Right renal cortex interstitium (tissue), 3 donors: ENCODE results near the gene CELA2A. TPM values are rescaled to one million over a fixed set of nuclear protein-coding genes. Genes with fewer than 3 reads are reported as not detected.
"Not testable (repeated sequence)": the region's sequence is repeated elsewhere in the genome, so short reads cannot be mapped to it uniquely, and the experiment has no call there.

Experiments used
- DNase-seq, 3 donors: peaks; one replicate each; pipeline ENCODE4 v3.0.0-alpha.2; 2013; ENCODE audit warnings: low read depth in 3 of 3, low spot score in 2 of 3
- polyA plus RNA-seq, 3 donors: library from polyadenylated mRNA; unstranded; fragments of 120-200 nt; gene quantifications; one replicate each; pipeline ENCODE4 v1.2.1, GENCODE V29; 2013; ENCODE audit not compliant: insufficient read length in 3 of 3

The CELA2A gene
- polyA plus RNA-seq, 3 donors = 0.31 to 0.35 TPM; not detected in 1

- DNase-seq = not testable (repeated sequence)
These were observed 7.4 kb downstream of the CELA2A start for GRCh38 chr1:15463926-15464322.

- DNase-seq = no peak
These were observed 9.1 kb downstream of the CELA2A start for GRCh38 chr1:15465674-15466073.

GRCh38 chr1:15466955-15467625 is 10.6 kb downstream of the CELA2A start:
- not testable (repeated sequence) for DNase-seq

- no peak for DNase-seq
These were observed 11.6 kb downstream of the CELA2A start for GRCh38 chr1:15468145-15468544.

GRCh38 chr1:15469361-15469760 is 12.8 kb downstream of the CELA2A start:
- no peak for DNase-seq

- DNase-seq = not testable (repeated sequence)
These were observed 13.4 kb downstream of the CELA2A start for GRCh38 chr1:15469821-15470448.

- not testable (repeated sequence) for DNase-seq
These were observed 14.5 kb downstream of the CELA2A start for GRCh38 chr1:15471067-15471466.

GRCh38 chr1:15471723-15472122 is 15.2 kb downstream of the CELA2A start:
- not testable (repeated sequence) for DNase-seq

- no peak for DNase-seq
These were observed 16.1 kb downstream of the CELA2A start for GRCh38 chr1:15472587-15472986.

GRCh38 chr1:15475752-15476314 is 19.3 kb downstream of the CELA2A start, which contains the start of gene CELA2B:
Gene CELA2B, plus strand, starts transcription at chr1:15476104. Its CDS starts 22 bp downstream, at chr1:15476126.
- no peak for DNase-seq

- no peak for DNase-seq
These were observed 20.4 kb downstream of the CELA2A start for GRCh38 chr1:15476927-15477326.

GRCh38 chr1:15477646-15478212 is 21.2 kb downstream of the CELA2A start:
- no peak for DNase-seq

GRCh38 chr1:15479654-15480347 is 23.3 kb downstream of the CELA2A start:
- DNase-seq = no peak

GRCh38 chr1:15482455-15482854 is 25.9 kb downstream of the CELA2A start:
- DNase-seq = not testable (repeated sequence)

- not testable (repeated sequence) for DNase-seq
These were observed 26.5 kb downstream of the CELA2A start for GRCh38 chr1:15482983-15483543.

- DNase-seq = no peak
These were observed 27.4 kb downstream of the CELA2A start for GRCh38 chr1:15483971-15484370.

- DNase-seq = not testable (repeated sequence)
These were observed 27.9 kb downstream of the CELA2A start for GRCh38 chr1:15484443-15484842.

GRCh38 chr1:15485636-15486035 is 29.1 kb downstream of the CELA2A start:
- no peak for DNase-seq

- DNase-seq = not testable (repeated sequence)
These were observed 30.5 kb downstream of the CELA2A start for GRCh38 chr1:15486844-15487610.

- no peak for DNase-seq
These were observed 31.8 kb downstream of the CELA2A start for GRCh38 chr1:15488371-15488770.
